PC-3 (cell line): ENCODE results near the gene CLCN5. TPM values are rescaled to one million over a fixed set of nuclear protein-coding genes. Genes with fewer than 3 reads are reported as not detected.

Source experiments
- ATAC-seq: fragments of 200-7000 bp; cut with Tn5 transposase; 2 replicates; pipeline ENCODE4 v1.9.1; 2020; ENCODE audit warnings: mild to moderate bottlenecking, moderate library complexity
- BruUV-seq: library from RNA; stranded (reverse); fragments of 400-500 nt; replicated peaks from 2 replicates; lab custom pipeline; 2021; lab: Mats Ljungman, UMichigan
- CTCF ChIA-PET: fragments of 300-600 bp; sonication (Branson Sonifier 250); formaldehyde crosslinking; loops from one replicate; lab custom pipeline; 2022; ENCODE audit warnings: antibody characterized with exemption; lab: Charles Lee
- POLR2A ChIA-PET: fragments of 300-600 bp; sonication (Branson Sonifier 250); formaldehyde crosslinking; loops from one replicate; lab custom pipeline; 2022; ENCODE audit warnings: antibody characterized with exemption; ENCODE audit not compliant: unreplicated experiment; lab: Charles Lee
- DNase-seq: peaks from one replicate; pipeline ENCODE4 v3.0.0-alpha.2; 2015
- H2AFZ ChIP-seq: fragments of 300-600 bp; sonication (generic); 2 replicates; pipeline ENCODE4 v1.6.0; 2016; ENCODE audit warnings: antibody characterized with exemption, low read length
- H3F3A ChIP-seq: fragments of 300-600 bp; sonication (generic); one replicate; pipeline ENCODE4 v1.6.0; 2017; ENCODE audit warnings: antibody characterized with exemption, low read length, control low read depth, mild to moderate bottlenecking; ENCODE audit not compliant: unreplicated experiment
- H3K27ac ChIP-seq: fragments of 300-600 bp; sonication (generic); 2 replicates; pipeline ENCODE4 v1.5.1; 2016; ENCODE audit warnings: mild to moderate bottlenecking, low read length
- H3K27me3 ChIP-seq: fragments of 300-600 bp; sonication (generic); 2 replicates; pipeline ENCODE4 v1.6.1; 2016; ENCODE audit warnings: low read length, mixed read lengths
- H3K36me3 ChIP-seq: fragments of 300-600 bp; sonication (generic); 2 replicates; pipeline ENCODE4 v1.6.1; 2016; ENCODE audit warnings: low read depth, mixed run types, low read length, mixed read lengths
- H3K4me1 ChIP-seq: fragments of 300-600 bp; sonication (generic); 2 replicates; pipeline ENCODE4 v1.5.1; 2016; ENCODE audit warnings: low read length; ENCODE audit not compliant: insufficient read depth
- H3K4me2 ChIP-seq: fragments of 300-600 bp; sonication (generic); 2 replicates; pipeline ENCODE4 v1.6.0; 2016; ENCODE audit warnings: low read length
- H3K4me3 ChIP-seq: fragments of 300-600 bp; sonication (generic); 2 replicates; pipeline ENCODE4 v1.5.1; 2016; ENCODE audit warnings: mild to moderate bottlenecking, low read length, mixed read lengths
- H3K79me2 ChIP-seq: fragments of 300-600 bp; sonication (generic); 2 replicates; pipeline ENCODE4 v1.6.1; 2017; ENCODE audit warnings: low read length, mixed read lengths
- H3K9ac ChIP-seq: fragments of 300-600 bp; sonication (generic); 2 replicates; pipeline ENCODE4 v1.6.0; 2016; ENCODE audit warnings: mild to moderate bottlenecking, low read length
- H3K9me2 ChIP-seq: fragments of 300-600 bp; sonication (generic); replicated peaks from 2 replicates; pipeline ENCODE4 v1.6.1; 2016; ENCODE audit warnings: mixed run types, low read length, mixed read lengths
- H3K9me3 ChIP-seq: fragments of 300-600 bp; sonication (generic); 2 replicates; pipeline ENCODE4 v1.6.1; 2016; ENCODE audit warnings: low read length, mixed read lengths
- H4K20me1 ChIP-seq: fragments of 300-600 bp; sonication (generic); 2 replicates; pipeline ENCODE4 v1.6.1; 2016; ENCODE audit warnings: low read length, mixed read lengths
- CTCF ChIP-seq: fragments of 300-600 bp; sonication (generic); conservative IDR thresholded peaks from 2 replicates; pipeline ENCODE4 v1.5.1; 2017; ENCODE audit warnings: antibody characterized with exemption, low read depth, mild to moderate bottlenecking, low read length
- EZH2 ChIP-seq: fragments of 300-600 bp; sonication (generic); IDR thresholded peaks from one replicate; pipeline ENCODE4 v1.6.1; 2017; ENCODE audit warnings: antibody characterized with exemption, mild to moderate bottlenecking, low read length; ENCODE audit not compliant: unreplicated experiment
- EZH2phosphoT487 ChIP-seq: fragments of 300-600 bp; sonication (generic); IDR thresholded peaks from 2 replicates; pipeline ENCODE4 v1.6.1; 2018; ENCODE audit warnings: mild to moderate bottlenecking, antibody characterized with exemption, low read length, borderline replicate concordance
- intact Hi-C: fragments of 100-400 bp; cut with micrococcal nuclease; formaldehyde crosslinking; loops from 2 replicates; pipeline ENCODE4 v1.9.0; 2023
- total RNA-seq: library from RNA; depleted of rRNA; stranded (reverse); fragments of >200 nt; gene quantifications from 2 replicates; pipeline ENCODE4 v1.2.3, GENCODE V29; 2014

CLCN5 gene
- total RNA-seq, 1 experiment from 2014 or later: 5.9 TPM

GRCh38 chrX:49987651-49988050 lies 65.3 kb downstream of the CLCN5 start:
- DNase-seq (no peak), ATAC-seq (no peak)
- Histone ChIP-seq H3K36me3 (no peaks in the 10 kb centered on the region), H3K27me3 (no peaks in the 10 kb centered on the region), H4K20me1 (no peaks in the 10 kb centered on the region), H3K9me2 (no peaks in the 10 kb centered on the region), H3K4me3 (no peak overlapping the region), H3K27ac (no peak overlapping the region), H3K9me3 (no peaks in the 10 kb centered on the region), H2AFZ (no peak overlapping the region), H3K4me1 (no peaks in the 10 kb centered on the region), H3F3A (no peaks in the 10 kb centered on the region), H3K4me2 (no peak overlapping the region), H3K79me2 (no peaks in the 10 kb centered on the region), H3K9ac (no peak overlapping the region)
- CTCF ChIA-PET: no interaction called here
- no TSS peak for BruUV-seq
- intact Hi-C loops: no loop called here
- TF ChIP-seq EZH2: no peak
- no peak for TF ChIP-seq CTCF
- no peak for TF ChIP-seq EZH2phosphoT487
- POLR2A ChIA-PET: no interaction called here

- ATAC-seq (no peak), DNase-seq (peak; percentile 18)
- Histone ChIP-seq H3K9me3 (no peaks in the 10 kb centered on the region), H3K27ac (no peak overlapping the region), H3K4me3 (no peak overlapping the region), H3K9ac (no peak overlapping the region), H4K20me1 (no peaks in the 10 kb centered on the region), H3K36me3 (no peaks in the 10 kb centered on the region), H3K79me2 (no peaks in the 10 kb centered on the region), H2AFZ (no peak overlapping the region), H3F3A (no peaks in the 10 kb centered on the region), H3K4me1 (no peaks in the 10 kb centered on the region), H3K9me2 (no peaks in the 10 kb centered on the region), H3K4me2 (no peak overlapping the region), H3K27me3 (no peaks in the 10 kb centered on the region)
- ChIA-PET POLR2A (no interaction called here), CTCF (no interaction called here)
- intact Hi-C loops: no loop called here
- BruUV-seq: no TSS peak
- TF ChIP-seq EZH2phosphoT487: no peak
- no peak for TF ChIP-seq CTCF
- no peak for TF ChIP-seq EZH2
Observed at GRCh38 chrX:49988143-49988542, 65.7 kb downstream of the CLCN5 start.

DNA sequence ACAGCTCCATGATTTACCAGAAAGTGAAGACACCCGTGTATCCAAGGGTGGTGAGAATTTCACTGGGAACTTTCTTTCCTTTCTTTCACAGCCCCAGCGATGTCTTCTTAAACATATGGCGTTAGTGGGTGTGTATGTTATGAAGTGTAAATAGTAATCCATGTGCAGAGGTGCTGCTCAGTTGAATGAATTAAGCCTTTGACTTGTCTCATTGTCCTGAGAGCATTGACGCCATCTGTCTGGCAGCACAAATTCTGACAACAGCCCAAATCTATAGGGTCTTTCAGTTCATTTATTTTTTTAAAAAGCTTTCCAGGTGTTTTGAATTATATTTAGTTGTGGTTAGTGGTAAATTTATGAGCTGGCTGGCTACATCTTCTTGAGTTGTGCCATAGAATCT lies 69.4 kb downstream of the CLCN5 start:
- intact Hi-C loops: no loop called here

More for the DNA sequence above, 69.4 kb downstream of the CLCN5 start:
- Histone ChIP-seq H3K4me1 (peaks cover 23% of the 10 kb centered on the region), H3K9me3 (no peaks in the 10 kb centered on the region), H3K9me2 (no peaks in the 10 kb centered on the region), H3K4me2 (no peak overlapping the region), H3K79me2 (no peaks in the 10 kb centered on the region), H3K27ac (no peak overlapping the region), H3K36me3 (no peaks in the 10 kb centered on the region), H2AFZ (no peak overlapping the region), H3K9ac (no peak overlapping the region), H3F3A (no peaks in the 10 kb centered on the region), H3K4me3 (no peak overlapping the region), H4K20me1 (no peaks in the 10 kb centered on the region), H3K27me3 (no peaks in the 10 kb centered on the region)
- no peak for ATAC-seq
- no peak for TF ChIP-seq EZH2
- TF ChIP-seq EZH2phosphoT487: no peak
- TF ChIP-seq CTCF: no peak
- ChIA-PET CTCF (no interaction called here), POLR2A (no interaction called here)
- no TSS peak for BruUV-seq
- no peak for DNase-seq
